CD4-positive, alpha-beta memory T cell (primary cell): ENCODE data around the gene BFSP1. TPM values are rescaled to one million over a fixed set of nuclear protein-coding genes. Genes with fewer than 3 reads are reported as not detected.

Experiments used
- CTCF ChIA-PET: fragments of 350-600 bp; sonication (Branson Sonifier 250); formaldehyde crosslinking; loops from one replicate; lab custom pipeline; 2021; ENCODE audit warnings: inconsistent platforms; ENCODE audit not compliant: partially characterized antibody; lab: Charles Lee
- POLR2A ChIA-PET: fragments of 350-600 bp; sonication (Branson Sonifier 250); formaldehyde crosslinking; loops from one replicate; lab custom pipeline; 2021; ENCODE audit not compliant: partially characterized antibody; lab: Charles Lee
- DNase-seq, 5 donors: peaks; one replicate each; pipeline versions ENCODE4 v3.0.0 to v3.0.0-alpha.2; 2020 to 2022; ENCODE audit warnings: mixed read lengths in 1 of 5
- H3K27ac ChIP-seq: one replicate; pipeline ENCODE4 v1.7.0; 2013; ENCODE audit warnings: low read depth, low read length
- H3K27me3 ChIP-seq: 2 replicates; pipeline ENCODE4 v1.7.0; 2013; ENCODE audit warnings: mild to moderate bottlenecking, low read length, moderate library complexity; ENCODE audit not compliant: insufficient read depth
- H3K36me3 ChIP-seq: 2 replicates; pipeline ENCODE4 v1.7.0; 2013; ENCODE audit warnings: mild to moderate bottlenecking, low read length, moderate library complexity; ENCODE audit not compliant: insufficient read depth
- H3K4me1 ChIP-seq: 2 replicates; pipeline ENCODE4 v1.7.0; 2013; ENCODE audit warnings: mild to moderate bottlenecking, low read length, moderate library complexity; ENCODE audit not compliant: insufficient read depth
- H3K4me3 ChIP-seq, 2 donors: one replicate each; pipeline ENCODE4 v1.7.0; 2013; ENCODE audit warnings: low read length in 2 of 2, mild to moderate bottlenecking in 1 of 2
- H3K9me3 ChIP-seq, 2 donors: one replicate each; pipeline ENCODE4 v1.7.0; 2013; ENCODE audit warnings: low read length in 2 of 2, control low read depth in 1 of 2; ENCODE audit not compliant: control insufficient read depth in 1 of 2
- H3K27ac Mint-ChIP-seq, 7 donors: one replicate each; pipeline ENCODE4 v1.8.0; 2020 to 2021; ENCODE audit warnings: mixed read lengths in 7 of 7, mild to moderate bottlenecking in 6 of 7, inconsistent platforms in 3 of 7, moderate library complexity in 3 of 7
- H3K27me3 Mint-ChIP-seq, 2 donors: one replicate each; pipeline ENCODE4 v1.8.0; 2020 to 2021; ENCODE audit warnings: mixed read lengths in 2 of 2
- H3K36me3 Mint-ChIP-seq, 2 donors: one replicate each; pipeline ENCODE4 v1.8.0; 2020 to 2021; ENCODE audit warnings: mixed read lengths in 2 of 2, inconsistent platforms in 1 of 2, mild to moderate bottlenecking in 1 of 2
- H3K4me1 Mint-ChIP-seq, 4 donors: one replicate each; pipeline ENCODE4 v1.8.0; 2020 to 2021; ENCODE audit warnings: mixed read lengths in 4 of 4, mild to moderate bottlenecking in 1 of 4
- H3K4me3 Mint-ChIP-seq, 8 donors: one replicate each; pipeline ENCODE4 v1.8.0; 2020 to 2021; ENCODE audit warnings: mixed read lengths in 8 of 8, mild to moderate bottlenecking in 7 of 8, moderate library complexity in 6 of 8, inconsistent platforms in 3 of 8
- H3K9me3 Mint-ChIP-seq, 8 donors: one replicate each; pipeline ENCODE4 v1.8.0; 2020 to 2021; ENCODE audit warnings: mixed read lengths in 8 of 8, mild to moderate bottlenecking in 5 of 8, inconsistent platforms in 3 of 8, moderate library complexity in 1 of 8
- intact Hi-C: fragments of 100-400 bp; cut with micrococcal nuclease; formaldehyde crosslinking; loops from one replicate; pipeline ENCODE4 v1.15.1; 2023
- polyA plus RNA-seq, 2 donors: library from polyadenylated mRNA; unstranded; fragments of 300-500 nt; fragmentation: Illumina TruSeq; gene quantifications; one replicate each; pipeline ENCODE4 v1.2.3, GENCODE V29; 2021
- total RNA-seq, 2 experiments: library from RNA; stranded (reverse); gene quantifications; one replicate each; pipeline ENCODE4 v1.2.3, GENCODE V29; 2021

The BFSP1 gene
- total and polyA plus RNA-seq, 4 experiments from 2014 or later = 0.21 to 0.96 (median 0.91) TPM

GRCh38 chr20:17470521-17470920, 60.7 kb downstream of the BFSP1 start:
- H3K27ac ChIP-seq = no peak overlapping the region
- DNase-seq = no peak
- no peak overlapping the region for H3K4me3 ChIP-seq
- ChIA-PET POLR2A (no interaction called here), CTCF (no interaction called here)
- Mint-ChIP-seq H3K27ac (no peak overlapping the region), H3K9me3 (peaks cover 0 to 5% (median 0%) of the 10 kb centered on the region in 8 donors), H3K4me3 (no peak overlapping the region), H3K27me3 (no peaks in the 10 kb centered on the region), H3K4me1 (no peaks in the 10 kb centered on the region), H3K36me3 (no peaks in the 10 kb centered on the region)
- H3K36me3 ChIP-seq = no peaks in the 10 kb centered on the region
- no peaks in the 10 kb centered on the region for H3K27me3 ChIP-seq
- H3K4me1 ChIP-seq = no peaks in the 10 kb centered on the region
- intact Hi-C loops = no loop called here
- no peaks in the 10 kb centered on the region for H3K9me3 ChIP-seq

DNA sequence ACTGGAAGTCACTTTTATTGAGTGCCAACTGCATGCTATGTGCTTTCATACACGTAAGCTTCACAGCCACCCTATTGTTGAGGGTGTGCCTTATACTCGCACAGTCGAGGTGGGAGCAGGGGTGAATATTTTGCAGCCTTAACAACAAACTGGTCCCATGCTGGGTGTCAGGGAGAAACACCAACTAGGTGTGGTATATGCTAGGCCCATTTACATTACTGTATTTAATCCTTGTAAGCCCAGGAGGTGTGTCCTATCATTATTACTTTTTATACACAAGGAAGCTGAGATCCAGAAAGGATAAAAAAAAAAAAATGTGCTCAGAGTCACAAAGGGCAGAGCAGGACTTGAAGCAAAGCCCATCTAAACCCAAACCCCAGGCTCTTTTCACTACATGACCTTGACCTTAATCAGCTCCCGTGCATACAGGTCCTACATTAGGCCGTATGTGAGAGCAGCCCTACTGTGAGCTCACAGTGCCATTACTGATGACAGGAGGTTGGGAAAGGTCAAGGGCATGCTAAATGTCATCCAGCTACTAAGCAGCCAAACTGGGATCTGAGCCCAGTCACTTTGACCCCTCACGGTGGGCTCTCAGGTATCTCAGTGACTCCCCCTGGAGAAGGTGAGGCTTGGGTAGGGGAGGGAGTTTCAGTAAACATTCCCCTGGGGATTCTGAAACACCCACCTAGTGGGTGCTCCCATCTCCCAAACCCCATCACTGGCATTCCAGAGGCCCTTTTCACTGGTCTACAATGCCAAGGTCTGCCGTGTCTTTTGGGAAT, 61.7 kb downstream of the BFSP1 start:
- no peak for DNase-seq
- no peak overlapping the region for H3K4me3 ChIP-seq
- no peaks in the 10 kb centered on the region for H3K4me1 Mint-ChIP-seq
- H3K4me3 Mint-ChIP-seq = no peak overlapping the region
- H3K9me3 ChIP-seq = no peaks in the 10 kb centered on the region
- H3K36me3 Mint-ChIP-seq = no peaks in the 10 kb centered on the region
- CTCF ChIA-PET = interaction anchor here (0.9 kb wide), 2 partner anchors 37 to 39 kb away, joined by 3 to 4 read pairs; no protein-coding TSS in a partner anchor
- H3K27me3 ChIP-seq = no peaks in the 10 kb centered on the region
- H3K4me1 ChIP-seq = no peaks in the 10 kb centered on the region
- H3K9me3 Mint-ChIP-seq = peaks cover 0 to 3% (median 0%) of the 10 kb centered on the region in 8 donors
- intact Hi-C loops = no loop called here
- H3K27ac ChIP-seq = no peak overlapping the region
- no peaks in the 10 kb centered on the region for H3K36me3 ChIP-seq
- H3K27ac Mint-ChIP-seq = no peak overlapping the region
- peaks cover 0 to 1% of the 10 kb centered on the region in 2 donors for H3K27me3 Mint-ChIP-seq
- POLR2A ChIA-PET = no interaction called here

DNA sequence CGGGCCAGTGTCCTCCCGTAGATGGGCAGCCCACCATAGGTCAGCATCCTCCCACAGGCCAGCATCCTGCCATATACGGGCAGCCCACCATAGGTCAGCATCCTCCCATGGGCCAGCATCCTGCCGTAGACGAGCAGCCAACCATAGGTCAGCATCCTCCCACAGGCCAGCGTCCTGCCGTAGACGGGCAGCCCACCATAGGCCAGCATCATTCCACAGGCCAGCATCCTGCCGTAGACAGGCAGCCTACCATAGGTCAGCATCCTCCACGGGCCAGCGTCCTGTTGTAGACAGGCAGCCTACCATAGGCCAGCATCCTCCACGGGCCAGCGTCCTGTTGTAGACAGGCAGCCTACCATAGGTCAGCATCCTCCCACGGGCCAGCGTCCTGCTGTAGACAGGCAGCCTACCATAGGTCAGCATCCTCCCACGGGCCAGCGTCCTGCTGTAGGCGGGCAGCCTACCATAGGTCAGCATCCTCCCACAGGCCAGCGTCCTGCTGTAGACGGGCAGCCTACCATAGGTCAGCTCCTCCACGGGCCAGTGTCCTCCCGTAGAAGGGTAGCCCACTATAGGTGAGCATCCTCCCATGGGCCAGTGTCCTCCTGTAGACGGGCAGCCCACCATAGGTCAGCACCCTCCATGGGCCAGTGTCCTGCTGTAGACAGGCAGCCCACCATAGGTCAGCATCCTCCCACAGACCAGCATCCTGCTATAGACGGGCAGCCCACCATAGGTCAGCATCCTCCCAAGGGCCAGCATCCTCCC, 62.9 kb downstream of the BFSP1 start:
- Histone ChIP-seq H3K4me1 (no peaks in the 10 kb centered on the region), H3K27me3 (no peaks in the 10 kb centered on the region), H3K27ac (no peak overlapping the region), H3K9me3 (no peaks in the 10 kb centered on the region), H3K36me3 (no peaks in the 10 kb centered on the region), H3K4me3 (no peak overlapping the region)
- CTCF ChIA-PET = interaction anchor here (0.9 kb wide), 1 partner anchor 36 kb away, joined by 4 read pairs; no protein-coding TSS in a partner anchor
- peak overlapping the region in 1 of 7 donors; percentile 20 for H3K27ac Mint-ChIP-seq
- no peak for DNase-seq
- intact Hi-C loops = no loop called here
- no peak overlapping the region for H3K4me3 Mint-ChIP-seq
- POLR2A ChIA-PET = no interaction called here
- H3K36me3 Mint-ChIP-seq = no peaks in the 10 kb centered on the region
- H3K27me3 Mint-ChIP-seq = peaks cover 0 to 6% of the 10 kb centered on the region in 2 donors
- H3K4me1 Mint-ChIP-seq = no peaks in the 10 kb centered on the region
- H3K9me3 Mint-ChIP-seq = peaks cover 0 to 3% (median 0%) of the 10 kb centered on the region in 8 donors

GRCh38 chr20:17467120-17467655, 64.0 kb downstream of the BFSP1 start:
- intact Hi-C loops = no loop called here
- H3K27ac Mint-ChIP-seq = no peak overlapping the region
- Histone ChIP-seq H3K27ac (no peak overlapping the region), H3K36me3 (no peaks in the 10 kb centered on the region), H3K4me1 (no peaks in the 10 kb centered on the region), H3K9me3 (no peaks in the 10 kb centered on the region), H3K27me3 (no peaks in the 10 kb centered on the region), H3K4me3 (no peak overlapping the region)
- peaks cover 0 to 6% of the 10 kb centered on the region in 2 donors for H3K27me3 Mint-ChIP-seq
- no peaks in the 10 kb centered on the region for H3K36me3 Mint-ChIP-seq
- peaks cover 0 to 3% (median 0%) of the 10 kb centered on the region in 8 donors for H3K9me3 Mint-ChIP-seq
- no peak for DNase-seq
- POLR2A ChIA-PET = no interaction called here
- no peak overlapping the region for H3K4me3 Mint-ChIP-seq
- CTCF ChIA-PET = no interaction called here
- peaks cover 0 to 3% (median 0%) of the 10 kb centered on the region in 4 donors for H3K4me1 Mint-ChIP-seq

GRCh38 chr20:17466641-17467040, 64.5 kb downstream of the BFSP1 start:
- Mint-ChIP-seq H3K4me3 (no peak overlapping the region), H3K36me3 (no peaks in the 10 kb centered on the region), H3K27me3 (peaks cover 0 to 6% of the 10 kb centered on the region in 2 donors), H3K4me1 (peaks cover 0 to 3% (median 0%) of the 10 kb centered on the region in 4 donors), H3K27ac (no peak overlapping the region), H3K9me3 (peaks cover 0 to 3% (median 0%) of the 10 kb centered on the region in 8 donors)
- Histone ChIP-seq H3K4me1 (no peaks in the 10 kb centered on the region), H3K36me3 (no peaks in the 10 kb centered on the region), H3K27ac (no peak overlapping the region), H3K27me3 (no peaks in the 10 kb centered on the region), H3K9me3 (no peaks in the 10 kb centered on the region), H3K4me3 (no peak overlapping the region)
- DNase-seq = no peak
- ChIA-PET POLR2A (no interaction called here), CTCF (no interaction called here)
- intact Hi-C loops = no loop called here

DNA sequence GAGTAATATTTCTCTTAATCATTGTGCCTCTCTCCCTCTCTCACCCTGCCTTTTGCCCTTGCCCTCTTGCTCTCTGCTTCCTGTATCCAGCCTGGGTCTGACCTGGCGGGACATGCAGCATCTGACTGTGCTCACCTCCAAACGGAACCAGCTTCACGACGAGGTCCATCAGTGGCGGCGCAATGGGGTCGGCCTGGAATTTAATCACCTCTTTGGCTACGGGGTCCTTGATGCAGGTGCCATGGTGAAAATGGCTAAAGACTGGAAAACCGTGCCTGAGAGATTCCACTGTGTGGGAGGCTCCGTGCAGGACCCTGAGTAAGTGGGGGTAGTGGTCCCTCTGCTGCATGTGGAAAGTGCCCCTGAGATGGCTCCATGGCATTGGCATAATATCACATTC, 65.9 kb downstream of the BFSP1 start:
- H3K9me3 ChIP-seq = no peaks in the 10 kb centered on the region
- Mint-ChIP-seq H3K36me3 (no peaks in the 10 kb centered on the region), H3K27ac (no peak overlapping the region), H3K4me3 (no peak overlapping the region), H3K4me1 (peaks cover 0 to 7% (median 2%) of the 10 kb centered on the region in 4 donors), H3K9me3 (peaks cover 0 to 3% (median 0%) of the 10 kb centered on the region in 8 donors), H3K27me3 (peaks cover 0 to 6% of the 10 kb centered on the region in 2 donors)
- intact Hi-C loops = no loop called here
- no peak overlapping the region for H3K4me3 ChIP-seq
- H3K36me3 ChIP-seq = no peaks in the 10 kb centered on the region
- POLR2A ChIA-PET = no interaction called here
- H3K27ac ChIP-seq = no peak overlapping the region
- CTCF ChIA-PET = interaction anchor here (1.3 kb wide), 1 partner anchor 35 kb away, joined by 3 read pairs; no protein-coding TSS in a partner anchor
- no peaks in the 10 kb centered on the region for H3K4me1 ChIP-seq
- H3K27me3 ChIP-seq = no peaks in the 10 kb centered on the region
- DNase-seq = no peak

DNA sequence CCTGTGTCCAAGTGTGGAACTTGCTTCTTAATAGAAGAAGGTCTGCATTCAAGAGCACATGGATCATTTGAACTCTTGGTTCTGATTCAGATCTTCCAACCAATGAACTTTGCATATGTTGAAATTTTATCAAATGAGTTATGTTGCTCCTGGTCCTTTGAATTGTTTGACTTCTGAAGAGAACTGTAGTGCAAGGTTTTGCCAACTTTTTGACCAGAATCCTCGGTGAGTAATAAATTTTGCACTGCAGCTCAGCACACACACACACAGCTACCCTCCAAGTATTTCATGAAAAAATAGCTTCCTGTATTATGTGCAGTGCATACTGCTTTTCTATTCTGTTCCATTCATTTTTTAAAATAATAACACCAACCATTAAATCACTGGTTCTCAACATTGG, 67.5 kb downstream of the BFSP1 start:
- H3K9me3 ChIP-seq = no peaks in the 10 kb centered on the region
- no peaks in the 10 kb centered on the region for H3K4me1 ChIP-seq
- Mint-ChIP-seq H3K4me3 (no peak overlapping the region), H3K36me3 (no peaks in the 10 kb centered on the region), H3K9me3 (peaks cover 0 to 3% (median 0%) of the 10 kb centered on the region in 8 donors), H3K4me1 (peaks cover 0 to 7% (median 2%) of the 10 kb centered on the region in 4 donors), H3K27me3 (peaks cover 0 to 7% of the 10 kb centered on the region in 2 donors), H3K27ac (no peak overlapping the region)
- no peak overlapping the region for H3K4me3 ChIP-seq
- CTCF ChIA-PET = no interaction called here
- no peak overlapping the region for H3K27ac ChIP-seq
- no peak for DNase-seq
- no peaks in the 10 kb centered on the region for H3K27me3 ChIP-seq
- POLR2A ChIA-PET = no interaction called here
- no peaks in the 10 kb centered on the region for H3K36me3 ChIP-seq
- intact Hi-C loops = no loop called here
